Hepatocyte (in vitro differentiated cells): ENCODE data around the gene HTT.

Experiments used
- CTCF ChIP-seq: fragments of 200-600 bp; sonication (generic); IDR thresholded peaks from 2 replicates; pipeline ENCODE4 v1.5.1; 2016; ENCODE audit warnings: antibody characterized with exemption, mild to moderate bottlenecking; ENCODE audit not compliant: poor library complexity
- EZH2 ChIP-seq: fragments of 200-600 bp; sonication (generic); IDR thresholded peaks from 2 replicates; pipeline ENCODE4 v1.6.1; 2016; ENCODE audit warnings: antibody characterized with exemption, mild to moderate bottlenecking, borderline replicate concordance
- EZH2phosphoT487 ChIP-seq: fragments of 200-600 bp; sonication (generic); IDR thresholded peaks from one replicate; pipeline ENCODE4 v1.6.1; 2018; ENCODE audit warnings: antibody characterized with exemption, mild to moderate bottlenecking, low read depth, moderate library complexity; ENCODE audit not compliant: unreplicated experiment, severe bottlenecking

DNA sequence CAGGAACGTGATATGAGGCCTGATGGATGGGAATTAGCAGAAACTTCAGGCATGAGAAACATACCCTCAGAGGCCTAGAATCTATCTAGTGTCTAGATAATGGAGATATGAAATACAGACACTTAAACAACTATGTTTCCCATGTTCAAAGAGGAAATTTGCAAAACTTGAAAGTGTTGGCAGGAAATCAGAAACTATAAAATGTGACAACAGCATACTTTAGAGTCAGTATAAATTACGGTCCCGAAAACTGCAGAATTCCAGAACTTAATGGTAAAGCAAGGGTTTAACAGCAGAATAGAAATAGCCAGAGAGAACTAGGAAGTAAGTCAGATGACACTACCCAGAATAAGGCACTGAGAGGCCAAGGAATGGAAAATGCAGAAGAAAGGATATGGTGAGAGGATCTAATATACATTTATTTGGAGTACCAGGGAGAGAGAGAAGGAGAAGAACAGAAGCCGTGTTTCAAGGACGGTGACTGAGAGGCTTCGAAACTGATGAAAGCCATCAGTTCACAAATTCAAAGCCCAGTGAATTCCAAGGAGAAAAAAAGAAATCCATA, 7.6 kb upstream of the HTT start:
- TF ChIP-seq CTCF (no peak), EZH2phosphoT487 (no peak), EZH2 (no peak)
